ENCODE results near the gene HEPACAM. TPM values are rescaled to one million over a fixed set of nuclear protein-coding genes. Genes with fewer than 3 reads are reported as not detected.
A peak's percentile ranks its signal among the peaks of the same experiment; 100 is the strongest.

HEPACAM gene
- total RNA-seq, 2 donors from 2014 or later: 4.6 to 5.4 TPM

- DNase-seq (no peak), ATAC-seq (no peak)
- intact Hi-C loops (cut with DNase I): no loop called here
These were observed 45.0 kb downstream of the HEPACAM start for GRCh38 chr11:124890683-124891372.

GRCh38 chr11:124890151-124890550 lies 45.7 kb downstream of the HEPACAM start:
- no peak for ATAC-seq
- DNase-seq: no peak
- intact Hi-C loops (cut with DNase I): no loop called here

GRCh38 chr11:124889191-124890091 lies 46.4 kb downstream of the HEPACAM start:
- DNase-seq (no peak), ATAC-seq (no peak)
- intact Hi-C loops (cut with DNase I): no loop called here

DNA sequence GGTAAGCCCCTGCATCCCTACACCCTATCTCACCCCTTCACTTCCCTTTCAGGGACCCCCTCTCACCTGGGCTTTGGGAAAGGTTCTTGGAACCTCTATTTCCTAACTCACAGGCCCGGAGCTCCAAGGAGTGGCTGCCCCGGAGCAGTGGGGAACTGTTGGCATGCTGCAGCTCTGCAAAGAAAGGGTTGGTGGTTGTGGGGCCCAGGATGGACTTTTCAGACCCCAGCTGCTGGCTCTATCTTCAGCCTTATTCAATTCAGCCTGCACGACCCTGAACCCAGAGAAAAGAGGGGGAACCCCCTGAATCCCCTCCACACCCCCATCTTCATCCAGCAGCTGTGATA lies 48.2 kb downstream of the HEPACAM start:
- intact Hi-C loops (cut with DNase I): no loop called here
- ATAC-seq: no peak
- no peak for DNase-seq

DNA sequence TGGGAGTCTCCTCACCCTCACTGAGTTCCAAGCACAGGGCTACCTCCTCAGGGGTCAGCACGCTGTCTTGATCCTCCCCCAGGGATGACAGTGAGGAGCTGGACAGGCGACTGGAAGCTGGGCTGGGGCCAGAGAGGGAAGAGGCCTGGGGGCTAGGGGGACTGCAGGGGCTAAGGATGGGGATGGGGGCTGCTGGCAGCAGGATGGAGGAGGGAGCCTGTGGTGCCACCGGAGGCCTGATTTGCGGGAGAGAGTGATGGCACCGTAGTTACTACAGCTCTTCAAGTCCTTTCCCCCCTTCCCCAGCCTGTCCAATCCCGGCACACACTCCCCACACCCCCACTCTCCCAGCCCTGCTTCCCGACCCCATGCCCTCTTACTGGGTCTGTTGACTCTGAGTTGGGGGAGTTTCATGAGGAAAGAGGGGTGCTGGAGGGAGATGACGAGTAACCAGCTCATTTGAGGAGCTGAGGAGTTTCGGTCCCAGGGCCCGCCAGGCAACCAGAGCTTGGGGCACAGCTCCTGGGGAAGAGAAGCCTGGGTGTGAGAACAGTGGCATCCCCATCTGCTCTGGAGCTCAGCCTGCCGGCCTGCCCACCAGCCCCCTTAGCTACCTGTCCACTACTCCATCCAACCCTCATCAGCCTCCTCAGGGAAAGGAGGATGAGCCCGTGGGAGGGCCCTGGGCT lies 48.7 kb downstream of the HEPACAM start:
- no peak for DNase-seq
- intact Hi-C loops (cut with DNase I): no loop called here
- no peak for ATAC-seq

- intact Hi-C loops (cut with DNase I): no loop called here
- no peak for DNase-seq
- ATAC-seq: no peak
These were observed 49.4 kb downstream of the HEPACAM start for GRCh38 chr11:124886476-124886875.

DNA sequence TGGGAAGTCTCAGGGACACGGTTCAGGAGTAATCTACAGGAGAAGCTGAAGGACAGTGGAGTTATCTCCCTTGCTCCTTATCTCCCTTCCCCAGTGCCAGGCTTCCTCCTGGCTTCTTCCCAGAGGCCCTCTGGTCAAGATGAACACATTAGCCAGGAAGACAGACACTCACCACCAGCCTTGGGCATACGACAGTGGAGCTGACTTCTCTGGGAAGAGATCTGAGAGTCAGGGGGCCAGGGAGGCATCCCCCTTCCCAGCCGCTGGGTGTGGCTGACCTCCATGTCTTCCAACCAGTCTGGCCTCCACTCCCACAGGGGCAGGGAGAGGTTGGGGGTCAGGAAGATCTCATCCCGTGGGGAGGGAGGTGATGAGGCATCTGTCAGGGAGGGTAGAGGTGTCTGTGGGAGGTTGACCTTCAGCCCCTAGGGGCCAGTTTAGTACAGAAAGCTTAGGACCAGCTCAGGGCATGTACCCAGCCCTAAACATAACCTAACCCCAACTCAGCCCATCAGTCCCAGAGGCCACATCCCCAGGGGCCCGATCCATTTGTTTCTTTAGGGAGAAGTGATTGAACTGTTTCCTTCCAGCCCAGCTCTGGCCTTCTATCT lies 50.9 kb downstream of the HEPACAM start:
- intact Hi-C loops (cut with DNase I): no loop called here

GRCh38 chr11:124884340-124884739 lies 51.5 kb downstream of the HEPACAM start:
- ATAC-seq (no peak), DNase-seq (no peak)
- intact Hi-C loops (cut with DNase I): no loop called here

More for the DNA sequence above, 50.9 kb downstream of the HEPACAM start:
- ATAC-seq: no peak
- DNase-seq: no peak

GRCh38 chr11:124882339-124883071 lies 53.3 kb downstream of the HEPACAM start:
- peak; percentile 56 for DNase-seq
- intact Hi-C loops (cut with DNase I): no loop called here
- ATAC-seq: peak; percentile 13 to 20

- ATAC-seq (no peak), DNase-seq (no peak)
- intact Hi-C loops (cut with DNase I): no loop called here
These were observed 54.9 kb downstream of the HEPACAM start for GRCh38 chr11:124880958-124881357.

DNA sequence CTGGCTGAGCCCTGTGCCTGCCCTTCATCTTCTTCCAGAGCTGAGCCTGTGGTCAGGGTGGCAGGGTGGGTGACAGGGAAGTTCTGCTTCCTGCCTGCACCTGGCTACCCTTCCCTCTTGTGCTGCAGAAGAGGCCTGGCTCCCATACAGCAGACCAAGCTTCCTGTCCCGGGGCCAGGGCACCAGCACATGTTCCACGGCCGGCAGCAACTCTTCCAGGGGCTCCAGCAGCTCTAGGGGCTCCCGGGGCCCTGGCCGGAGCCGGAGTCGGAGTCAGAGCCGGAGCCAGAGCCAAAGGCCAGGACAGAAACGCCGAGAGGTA lies 55.6 kb downstream of the HEPACAM start:
- no peak for DNase-seq
- intact Hi-C loops (cut with DNase I): no loop called here

DNA sequence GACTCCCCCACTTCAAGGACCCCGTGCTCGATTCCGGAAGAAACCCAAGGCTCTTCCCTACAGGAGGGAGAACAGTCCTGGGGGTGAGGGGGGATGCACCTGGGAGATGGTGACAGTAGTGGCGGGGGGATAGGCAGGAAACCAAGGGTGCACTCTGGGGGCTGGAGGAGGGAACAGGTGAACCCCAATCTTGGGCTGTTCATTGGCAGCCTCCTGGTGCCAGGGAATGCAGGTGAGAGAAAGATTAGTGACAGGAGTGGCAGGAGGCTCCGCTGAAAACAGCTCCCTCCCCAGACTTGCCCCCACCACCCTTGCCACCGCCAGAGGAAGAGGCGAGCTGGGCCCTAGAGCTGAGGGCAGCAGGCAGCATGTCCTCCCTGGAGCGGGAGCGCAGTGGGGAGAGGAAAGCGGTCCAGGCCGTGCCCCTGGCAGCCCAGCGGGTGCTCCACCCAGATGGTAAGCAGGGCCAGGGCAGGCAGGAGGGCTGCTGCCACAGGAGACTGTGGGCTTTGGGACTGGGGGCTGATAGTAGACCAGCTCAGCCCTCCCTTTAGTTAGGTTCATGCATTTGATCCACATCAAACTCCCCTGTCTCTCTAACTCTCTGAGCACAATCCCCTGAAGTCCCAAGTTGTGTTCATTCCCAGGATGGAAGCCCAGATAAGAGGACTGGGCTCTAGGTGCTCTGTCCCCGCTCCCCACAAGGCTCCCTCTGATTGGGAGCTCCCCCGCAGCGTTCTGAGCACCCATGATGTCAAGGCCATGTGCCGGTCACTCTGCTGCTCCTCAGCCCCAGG lies 56.2 kb downstream of the HEPACAM start:
- intact Hi-C loops (cut with DNase I): loop anchor here in 1 of 2 donors (5.0 kb wide), 1 partner anchor 73 kb away; the partner anchor contains the start of gene CCDC15
- no peak for DNase-seq
- ATAC-seq: no peak

More for the DNA sequence above, 55.6 kb downstream of the HEPACAM start:
- ATAC-seq: no peak

- ATAC-seq: no peak
- intact Hi-C loops (cut with DNase I): loop anchor here in 1 of 2 donors (5.0 kb wide), 1 partner anchor 73 kb away; the partner anchor contains the start of gene CCDC15
These were observed 56.9 kb downstream of the HEPACAM start for GRCh38 chr11:124878759-124879492.

GRCh38 chr11:124877910-124878758 lies 57.7 kb downstream of the HEPACAM start:
- intact Hi-C loops (cut with DNase I): loop anchor here in 1 of 2 donors (5.0 kb wide), 1 partner anchor 74 kb away; the partner anchor contains the start of gene CCDC15
- DNase-seq (no peak), ATAC-seq (no peak)

More at GRCh38 chr11:124878759-124879492, 56.9 kb downstream of the HEPACAM start:
- no peak for DNase-seq

- ATAC-seq (no peak), DNase-seq (no peak)
- intact Hi-C loops (cut with DNase I): loop anchor here in 1 of 2 donors (5.0 kb wide), 1 partner anchor 75 kb away; the partner anchor contains the start of gene CCDC15
These were observed 58.3 kb downstream of the HEPACAM start for GRCh38 chr11:124877631-124877909.

Measured in left cardiac atrium (tissue), 4 donors.